ENCODE data around the gene SORBS2. TPM values are rescaled to one million over a fixed set of nuclear protein-coding genes. Genes with fewer than 3 reads are reported as not detected.

SORBS2 gene
- total RNA-seq, 1 experiment from 2014 or later: 8.4 TPM

- CTCF ChIA-PET: no interaction called here
- Histone ChIP-seq H3K27ac (ENCODE audit: low read length) (no peak overlapping the region), H3K4me1 (ENCODE audit: control insufficient read depth, insufficient read depth, low read length) (no peaks in the 10 kb centered on the region), H3K9me3 (ENCODE audit: control insufficient read depth, insufficient read depth, low read depth, low read length) (no peaks in the 10 kb centered on the region), H3K4me3 (ENCODE audit: low read depth in 2 of 2, low read length in 2 of 2) (no peak overlapping the region), H3K27me3 (ENCODE audit: control insufficient read depth, insufficient read depth, low read length) (no peaks in the 10 kb centered on the region; the same call in 1 of the 2 replicates), H3K36me3 (ENCODE audit: control insufficient read depth, insufficient read depth, low read length) (no peaks in the 10 kb centered on the region)
- no peak for DNase-seq (ENCODE audit: low read depth, low spot score)
- in situ Hi-C loops (cut with HindIII; ENCODE audit: low pct_unique_long_range_greater_than_20kb, low sequenced_read_pairs): no loop called here
- intact Hi-C loops (cut with micrococcal nuclease; ENCODE audit: unreplicated experiment): no loop called here
- POLR2A ChIA-PET: no interaction called here
- ATAC-seq: no peak
- no TSS peak for BruUV-seq (replicated peaks)
- no peak for TF ChIP-seq REST (IDR thresholded peaks at IDR 0.05; ENCODE audit: insufficient read depth in 1 of 2, low read depth in 2 of 2, low read length in 1 of 2)
- TF ChIP-seq TCF7L2 (IDR thresholded peaks at IDR 0.05; ENCODE audit: low read depth, low read length): no peak
- TF ChIP-seq CTCF (IDR thresholded peaks at IDR 0.05): no peak
- TF ChIP-seq SIN3A (IDR thresholded peaks at IDR 0.05; ENCODE audit: borderline replicate concordance, insufficient read depth, low read depth, low read length): no peak
- no peak for TF ChIP-seq POLR2AphosphoS5 (IDR thresholded peaks at IDR 0.05; ENCODE audit: low read depth, low read length)
Measured at GRCh38 chr4:185728893-185729292, 83.1 kb downstream of the SORBS2 start.

- in situ Hi-C loops (cut with HindIII; ENCODE audit: low pct_unique_long_range_greater_than_20kb, low sequenced_read_pairs) (no loop called here), intact Hi-C loops (cut with micrococcal nuclease; ENCODE audit: unreplicated experiment) (no loop called here)
- H3K36me3 ChIP-seq (ENCODE audit: control insufficient read depth, insufficient read depth, low read length): no peaks in the 10 kb centered on the region
- TF ChIP-seq POLR2AphosphoS5 (IDR thresholded peaks at IDR 0.05; ENCODE audit: low read depth, low read length) (no peak), REST (IDR thresholded peaks at IDR 0.05; ENCODE audit: insufficient read depth in 1 of 2, low read depth in 2 of 2, low read length in 1 of 2) (no peak), TCF7L2 (IDR thresholded peaks at IDR 0.05; ENCODE audit: low read depth, low read length) (no peak), SIN3A (IDR thresholded peaks at IDR 0.05; ENCODE audit: borderline replicate concordance, insufficient read depth, low read depth, low read length) (no peak), CTCF (IDR thresholded peaks at IDR 0.05) (no peak)
- no peaks in the 10 kb centered on the region for H3K9me3 ChIP-seq (ENCODE audit: control insufficient read depth, insufficient read depth, low read depth, low read length)
- ChIA-PET CTCF (no interaction called here), POLR2A (no interaction called here)
- DNase-seq (ENCODE audit: low read depth, low spot score) (no peak), ATAC-seq (no peak)
- no peaks in the 10 kb centered on the region for H3K4me1 ChIP-seq (ENCODE audit: control insufficient read depth, insufficient read depth, low read length)
- no peak overlapping the region for H3K4me3 ChIP-seq (ENCODE audit: low read depth in 2 of 2, low read length in 2 of 2)
- BruUV-seq (replicated peaks): no TSS peak
- H3K27ac ChIP-seq (ENCODE audit: low read length): no peak overlapping the region
- H3K27me3 ChIP-seq (ENCODE audit: control insufficient read depth, insufficient read depth, low read length): no peaks in the 10 kb centered on the region; the same call in 1 of the 2 replicates
Measured at GRCh38 chr4:185726931-185727330, 85.1 kb downstream of the SORBS2 start.
